Measurements from ENCODE around the gene TBXAS1.

The TBXAS1 gene

DNA sequence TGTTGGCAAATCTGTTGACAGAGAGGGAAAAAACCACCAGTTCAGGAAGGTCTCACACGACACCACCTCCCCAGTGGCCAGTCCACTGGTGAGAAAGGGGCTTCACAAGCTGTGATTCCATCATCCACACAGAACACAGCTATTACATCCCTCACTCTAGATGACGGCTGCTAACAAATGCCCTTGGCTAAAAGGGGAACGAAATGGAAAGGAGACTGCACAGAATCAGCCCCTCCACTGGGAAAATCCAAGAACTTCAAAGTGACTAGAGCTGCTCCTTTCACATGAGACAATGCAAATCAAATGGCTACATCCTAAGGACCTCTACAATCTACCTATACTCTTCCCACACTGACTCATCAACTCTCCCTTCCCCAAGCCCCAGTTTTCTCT is 228.1 kb downstream of the TBXAS1 start:
- TF ChIP-seq, protein P1, sequence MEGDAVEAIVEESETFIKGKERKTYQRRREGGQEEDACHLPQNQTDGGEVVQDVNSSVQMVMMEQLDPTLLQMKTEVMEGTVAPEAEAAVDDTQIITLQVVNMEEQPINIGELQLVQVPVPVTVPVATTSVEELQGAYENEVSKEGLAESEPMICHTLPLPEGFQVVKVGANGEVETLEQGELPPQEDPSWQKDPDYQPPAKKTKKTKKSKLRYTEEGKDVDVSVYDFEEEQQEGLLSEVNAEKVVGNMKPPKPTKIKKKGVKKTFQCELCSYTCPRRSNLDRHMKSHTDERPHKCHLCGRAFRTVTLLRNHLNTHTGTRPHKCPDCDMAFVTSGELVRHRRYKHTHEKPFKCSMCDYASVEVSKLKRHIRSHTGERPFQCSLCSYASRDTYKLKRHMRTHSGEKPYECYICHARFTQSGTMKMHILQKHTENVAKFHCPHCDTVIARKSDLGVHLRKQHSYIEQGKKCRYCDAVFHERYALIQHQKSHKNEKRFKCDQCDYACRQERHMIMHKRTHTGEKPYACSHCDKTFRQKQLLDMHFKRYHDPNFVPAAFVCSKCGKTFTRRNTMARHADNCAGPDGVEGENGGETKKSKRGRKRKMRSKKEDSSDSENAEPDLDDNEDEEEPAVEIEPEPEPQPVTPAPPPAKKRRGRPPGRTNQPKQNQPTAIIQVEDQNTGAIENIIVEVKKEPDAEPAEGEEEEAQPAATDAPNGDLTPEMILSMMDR (IDR thresholded peaks at IDR 0.05; ENCODE audit: extremely low read depth, insufficient read depth, missing control alignments) = no peak
- in situ Hi-C loops (cut with MboI; ENCODE audit: low pct_unique_long_range_greater_than_20kb, low sequenced_read_pairs, unreplicated experiment) = no loop called here
- DNase-seq (ENCODE audit: low spot score) = no peak

DNA sequence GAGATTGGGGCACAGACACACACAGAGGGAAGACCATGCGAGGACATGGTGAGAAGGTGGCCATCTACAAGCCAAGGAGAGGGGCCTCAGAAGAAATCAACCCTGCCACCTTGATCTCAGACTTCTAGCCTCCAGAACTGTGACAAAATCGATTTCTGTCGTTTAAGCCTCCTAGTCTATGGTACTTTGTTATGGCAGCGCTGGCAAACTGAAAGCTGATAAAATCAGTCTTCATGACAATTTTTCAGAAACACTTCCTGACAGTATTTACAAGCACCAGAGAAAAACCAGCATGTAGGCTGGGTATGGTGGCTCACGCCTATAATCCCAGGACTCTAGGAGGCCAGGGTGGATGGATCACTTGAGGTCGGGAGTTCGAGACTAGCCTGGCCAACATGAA is 229.5 kb downstream of the TBXAS1 start:
- no peak for DNase-seq (ENCODE audit: low spot score)
- in situ Hi-C loops (cut with MboI; ENCODE audit: low pct_unique_long_range_greater_than_20kb, low sequenced_read_pairs, unreplicated experiment) = no loop called here
- TF ChIP-seq, protein P1 (IDR thresholded peaks at IDR 0.05; ENCODE audit: extremely low read depth, insufficient read depth, missing control alignments) = no peak

DNA sequence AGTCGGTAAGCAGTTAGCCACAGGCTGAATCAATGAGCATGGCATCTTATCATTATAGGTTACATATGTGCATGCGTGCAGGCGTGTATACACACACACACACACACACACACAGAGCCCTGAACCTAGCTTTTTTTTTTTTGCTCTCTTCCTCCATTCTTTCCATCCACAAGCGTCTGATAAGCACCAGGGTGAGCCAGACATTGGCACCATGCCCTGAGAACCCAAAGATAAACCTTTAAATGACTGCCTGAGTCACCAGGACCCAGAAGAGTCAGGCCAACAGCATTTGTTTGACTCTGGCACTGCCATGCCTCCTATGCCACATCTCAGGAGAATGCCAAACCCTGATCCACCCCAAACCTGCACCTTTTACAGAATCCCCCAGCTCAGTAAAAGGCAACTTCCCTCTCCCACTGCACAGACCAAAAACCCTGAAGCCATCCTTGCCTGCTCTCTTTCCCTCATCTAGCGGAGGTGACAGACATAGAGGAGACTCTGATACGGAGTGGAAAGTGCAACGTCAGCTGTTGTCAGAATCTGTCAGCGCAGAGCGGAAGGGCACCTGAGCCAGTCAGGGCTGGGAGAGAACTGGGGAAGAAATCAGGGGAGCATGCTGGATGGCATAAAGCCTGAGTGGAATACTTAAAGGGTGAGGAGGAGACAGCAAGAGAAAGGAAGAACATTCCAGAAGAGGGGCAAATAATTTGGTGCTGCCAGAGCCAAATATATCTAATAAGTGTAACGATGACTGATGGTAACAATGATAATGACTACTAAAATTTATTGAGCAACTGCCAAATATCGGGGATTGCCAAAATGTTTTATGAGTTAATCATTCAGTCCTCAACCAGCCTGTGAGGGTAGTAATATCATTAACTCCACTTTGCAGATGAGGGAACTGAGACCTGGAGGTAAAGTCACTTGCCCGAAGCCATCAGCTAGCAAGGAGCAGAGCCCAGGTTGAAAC is 230.5 kb downstream of the TBXAS1 start:
- TF ChIP-seq, protein P1 (IDR thresholded peaks at IDR 0.05; ENCODE audit: extremely low read depth, insufficient read depth, missing control alignments) = no peak
- in situ Hi-C loops (cut with MboI; ENCODE audit: low pct_unique_long_range_greater_than_20kb, low sequenced_read_pairs, unreplicated experiment) = no loop called here
- DNase-seq (ENCODE audit: low spot score) = no peak

DNA sequence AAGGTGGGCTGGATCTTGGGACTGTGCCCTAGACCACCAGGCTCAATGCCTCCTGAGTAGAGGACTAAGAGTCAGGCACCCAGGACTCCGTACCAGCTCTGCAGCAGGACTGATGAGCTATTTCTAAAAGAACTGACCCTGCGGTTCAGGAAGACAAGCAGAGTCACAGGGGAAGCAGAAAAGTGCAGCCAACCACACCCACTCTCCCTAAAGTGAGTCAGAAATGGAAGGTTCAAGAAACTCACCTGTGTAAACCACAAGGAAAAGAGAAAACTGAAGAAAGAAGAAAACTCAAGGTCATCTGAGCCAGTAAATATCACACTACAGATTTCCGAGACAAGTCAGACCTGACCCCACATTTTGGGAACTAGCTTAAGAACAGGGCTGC is 231.2 kb downstream of the TBXAS1 start:
- in situ Hi-C loops (cut with MboI; ENCODE audit: low pct_unique_long_range_greater_than_20kb, low sequenced_read_pairs, unreplicated experiment) = no loop called here
- no peak for DNase-seq (ENCODE audit: low spot score)
- TF ChIP-seq, protein P1 (IDR thresholded peaks at IDR 0.05; ENCODE audit: extremely low read depth, insufficient read depth, missing control alignments) = no peak

DNA sequence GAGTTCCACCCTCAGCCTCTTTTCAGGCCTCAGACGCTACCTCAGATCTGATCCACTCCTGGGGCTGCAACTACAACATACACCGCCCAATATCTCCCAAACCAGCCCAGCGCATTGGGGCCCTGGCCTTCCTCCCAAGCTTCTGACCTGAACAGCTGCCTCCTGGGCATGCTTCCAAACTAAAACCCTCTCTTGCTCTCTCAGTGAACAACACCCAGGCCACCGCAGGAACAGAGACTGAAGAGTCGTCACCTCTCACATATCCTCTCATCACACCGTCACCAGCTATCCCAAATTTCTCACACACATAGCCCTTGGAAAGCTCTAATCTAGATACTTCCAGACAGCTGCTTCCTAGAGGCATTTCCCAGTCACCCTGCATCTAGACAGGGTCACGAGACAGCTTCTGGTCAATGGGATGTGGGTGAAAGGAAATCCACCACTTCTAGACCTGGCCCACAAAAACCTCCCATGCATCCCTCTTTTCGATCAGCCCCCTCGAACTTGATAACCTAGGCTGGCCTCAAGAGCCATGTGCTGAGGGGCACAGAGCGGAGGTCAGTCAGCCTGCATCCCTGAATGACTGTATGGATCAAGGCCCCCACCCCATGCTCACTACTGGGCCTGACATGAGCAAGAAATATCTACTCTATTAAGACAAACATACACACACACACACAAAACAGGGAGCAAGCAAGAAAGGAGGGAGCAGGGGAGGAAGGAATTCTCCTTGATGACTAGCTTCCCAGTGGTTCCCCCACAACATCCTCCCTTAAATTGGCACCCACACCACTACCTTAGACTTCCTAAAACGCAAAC is 231.9 kb downstream of the TBXAS1 start:
- in situ Hi-C loops (cut with MboI; ENCODE audit: low pct_unique_long_range_greater_than_20kb, low sequenced_read_pairs, unreplicated experiment) = no loop called here
- DNase-seq (ENCODE audit: low spot score) = no peak

DNA sequence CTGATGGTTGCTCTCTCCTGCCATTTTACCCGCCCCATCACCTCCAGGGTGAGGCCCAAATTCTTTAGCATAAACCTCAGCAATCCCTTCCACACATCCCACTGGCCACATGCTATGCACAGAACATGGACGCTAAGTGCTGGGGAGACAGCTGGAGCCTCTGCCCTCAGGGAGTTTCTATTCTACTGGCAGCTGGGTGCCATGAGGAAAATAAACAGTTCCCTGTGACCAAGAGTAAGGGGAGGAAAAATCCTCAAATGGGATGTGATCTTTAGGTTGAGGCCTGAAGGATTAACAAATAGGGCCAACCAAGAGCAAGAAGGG is 232.5 kb downstream of the TBXAS1 start:
- in situ Hi-C loops (cut with MboI; ENCODE audit: low pct_unique_long_range_greater_than_20kb, low sequenced_read_pairs, unreplicated experiment) = no loop called here
- TF ChIP-seq, protein P1 (IDR thresholded peaks at IDR 0.05; ENCODE audit: extremely low read depth, insufficient read depth, missing control alignments) = no peak
- DNase-seq (ENCODE audit: low spot score) = no peak

More for the DNA sequence above, 231.9 kb downstream of the TBXAS1 start:
- TF ChIP-seq, protein P1 (IDR thresholded peaks at IDR 0.05; ENCODE audit: extremely low read depth, insufficient read depth, missing control alignments) = no peak

Data from GM13977 (cell line).